Hepatocyte (in vitro differentiated cells): Measurements from ENCODE around the gene UBE2G1. TPM values are rescaled to one million over a fixed set of nuclear protein-coding genes. Genes with fewer than 3 reads are reported as not detected.

ENCODE experiments used
- DNase-seq: peaks from one replicate; pipeline ENCODE4 v3.0.0-alpha.2; 2016; ENCODE audit warnings: low spot score
- H2AFZ ChIP-seq: fragments of 200-600 bp; sonication (generic); 2 replicates; pipeline ENCODE4 v1.6.0; 2016; ENCODE audit warnings: antibody characterized with exemption, mild to moderate bottlenecking
- H3K27ac ChIP-seq: fragments of 200-600 bp; sonication (generic); 2 replicates; pipeline ENCODE4 v1.5.1; 2016; ENCODE audit warnings: mild to moderate bottlenecking
- H3K27me3 ChIP-seq: fragments of 200-600 bp; sonication (generic); 2 replicates; pipeline ENCODE4 v1.6.1; 2016
- H3K36me3 ChIP-seq: fragments of 200-600 bp; sonication (generic); replicated peaks from 2 replicates; pipeline ENCODE4 v1.5.1; 2016; ENCODE audit warnings: low read depth; ENCODE audit not compliant: insufficient read depth
- H3K4me1 ChIP-seq: fragments of 200-600 bp; sonication (generic); 2 replicates; pipeline ENCODE4 v1.5.1; 2016; ENCODE audit warnings: mild to moderate bottlenecking, moderate library complexity; ENCODE audit not compliant: insufficient read depth
- H3K4me2 ChIP-seq: fragments of 200-600 bp; sonication (generic); 2 replicates; pipeline ENCODE4 v1.6.0; 2016
- H3K4me3 ChIP-seq: fragments of 200-600 bp; sonication (generic); 2 replicates; pipeline ENCODE4 v1.5.1; 2016; ENCODE audit warnings: mild to moderate bottlenecking
- H3K79me2 ChIP-seq: fragments of 200-600 bp; sonication (generic); 2 replicates; pipeline ENCODE4 v1.6.0; 2017; ENCODE audit warnings: mild to moderate bottlenecking
- H3K9me2 ChIP-seq: fragments of 200-600 bp; sonication (generic); replicated peaks from 2 replicates; pipeline ENCODE4 v1.6.0; 2017; ENCODE audit warnings: mild to moderate bottlenecking; ENCODE audit not compliant: insufficient read depth
- H3K9me3 ChIP-seq: fragments of 200-600 bp; sonication (generic); 2 replicates; pipeline ENCODE4 v1.5.1; 2016; ENCODE audit warnings: low read depth, mild to moderate bottlenecking
- H4K20me1 ChIP-seq: fragments of 200-600 bp; sonication (generic); 2 replicates; pipeline ENCODE4 v1.6.0; 2016; ENCODE audit warnings: mild to moderate bottlenecking; ENCODE audit not compliant: insufficient read depth, poor library complexity, severe bottlenecking
- EZH2 ChIP-seq: fragments of 200-600 bp; sonication (generic); IDR thresholded peaks from 2 replicates; pipeline ENCODE4 v1.6.1; 2016; ENCODE audit warnings: antibody characterized with exemption, mild to moderate bottlenecking, borderline replicate concordance
- EZH2phosphoT487 ChIP-seq: fragments of 200-600 bp; sonication (generic); IDR thresholded peaks from one replicate; pipeline ENCODE4 v1.6.1; 2018; ENCODE audit warnings: antibody characterized with exemption, mild to moderate bottlenecking, low read depth, moderate library complexity; ENCODE audit not compliant: unreplicated experiment, severe bottlenecking
- WGBS: methylation state at CpG from one replicate; pipeline ENCODE4 v1.1.6; 2016; ENCODE audit warnings: low lambda C conversion rate; ENCODE audit errors: missing lambda C conversion rate; 5-methylcytosine and 5-hydroxymethylcytosine counted together
- polyA plus RNA-seq: library from polyadenylated mRNA; unstranded; fragments of >200 nt; fragmentation: Nextera tagmentation; extraction: Ambion mirVana; gene quantifications from 2 replicates; pipeline ENCODE4 v1.2.1, GENCODE V29; 2016
- total RNA-seq: library from RNA; depleted of rRNA; stranded (reverse); fragments of >200 nt; gene quantifications from 2 replicates; pipeline ENCODE4 v1.2.3, GENCODE V29; 2014
- TF ChIP-seq, protein P1 (sequence below): fragments of 200-600 bp; sonication (generic); IDR thresholded peaks from 2 replicates; pipeline ENCODE4 v1.5.1; 2016; ENCODE audit warnings: antibody characterized with exemption, mild to moderate bottlenecking; ENCODE audit not compliant: poor library complexity

UBE2G1 gene
- total and polyA plus RNA-seq, 2 experiments from 2014 or later, result 65.1 to 78.8 TPM

DNA sequence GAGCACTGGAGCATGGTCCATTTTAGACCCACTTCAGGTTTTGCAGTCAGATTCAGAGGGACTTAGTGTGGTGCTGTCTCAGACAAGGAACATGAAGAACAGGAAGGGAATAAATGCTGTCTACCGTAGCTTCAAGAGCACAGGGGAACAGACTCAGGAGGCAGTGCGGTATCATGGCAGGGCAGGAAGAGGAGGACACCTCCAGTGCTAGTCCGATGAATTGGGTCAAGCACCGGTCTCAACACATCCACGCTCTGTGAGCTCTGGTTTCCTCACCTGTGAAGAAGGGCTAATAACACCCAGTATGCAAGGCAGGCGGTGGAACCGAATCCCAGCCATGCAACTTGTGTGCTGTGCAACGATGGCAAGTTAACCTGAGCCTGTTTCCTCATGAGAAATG is 99.1 kb downstream of the UBE2G1 start:
- TF ChIP-seq EZH2 (no peak), EZH2phosphoT487 (no peak)
- TF ChIP-seq, protein P1, sequence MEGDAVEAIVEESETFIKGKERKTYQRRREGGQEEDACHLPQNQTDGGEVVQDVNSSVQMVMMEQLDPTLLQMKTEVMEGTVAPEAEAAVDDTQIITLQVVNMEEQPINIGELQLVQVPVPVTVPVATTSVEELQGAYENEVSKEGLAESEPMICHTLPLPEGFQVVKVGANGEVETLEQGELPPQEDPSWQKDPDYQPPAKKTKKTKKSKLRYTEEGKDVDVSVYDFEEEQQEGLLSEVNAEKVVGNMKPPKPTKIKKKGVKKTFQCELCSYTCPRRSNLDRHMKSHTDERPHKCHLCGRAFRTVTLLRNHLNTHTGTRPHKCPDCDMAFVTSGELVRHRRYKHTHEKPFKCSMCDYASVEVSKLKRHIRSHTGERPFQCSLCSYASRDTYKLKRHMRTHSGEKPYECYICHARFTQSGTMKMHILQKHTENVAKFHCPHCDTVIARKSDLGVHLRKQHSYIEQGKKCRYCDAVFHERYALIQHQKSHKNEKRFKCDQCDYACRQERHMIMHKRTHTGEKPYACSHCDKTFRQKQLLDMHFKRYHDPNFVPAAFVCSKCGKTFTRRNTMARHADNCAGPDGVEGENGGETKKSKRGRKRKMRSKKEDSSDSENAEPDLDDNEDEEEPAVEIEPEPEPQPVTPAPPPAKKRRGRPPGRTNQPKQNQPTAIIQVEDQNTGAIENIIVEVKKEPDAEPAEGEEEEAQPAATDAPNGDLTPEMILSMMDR, result no peak
- peaks cover 5% of the 10 kb centered on the region for H3K4me1 ChIP-seq
- DNase-seq, result no peak
- H3K79me2 ChIP-seq, result peaks cover 10% of the 10 kb centered on the region
- no peaks in the 10 kb centered on the region for H3K9me2 ChIP-seq
- no peak overlapping the region for H3K4me3 ChIP-seq
- H3K9me3 ChIP-seq, result no peaks in the 10 kb centered on the region
- H3K4me2 ChIP-seq, result no peak overlapping the region
- no peaks in the 10 kb centered on the region for H4K20me1 ChIP-seq
- no peak overlapping the region for H3K27ac ChIP-seq
- 98% methylated on average over 8 of the region's 8 CpGs for WGBS
- no peaks in the 10 kb centered on the region for H3K36me3 ChIP-seq
- H2AFZ ChIP-seq, result no peak overlapping the region
- no peaks in the 10 kb centered on the region for H3K27me3 ChIP-seq

DNA sequence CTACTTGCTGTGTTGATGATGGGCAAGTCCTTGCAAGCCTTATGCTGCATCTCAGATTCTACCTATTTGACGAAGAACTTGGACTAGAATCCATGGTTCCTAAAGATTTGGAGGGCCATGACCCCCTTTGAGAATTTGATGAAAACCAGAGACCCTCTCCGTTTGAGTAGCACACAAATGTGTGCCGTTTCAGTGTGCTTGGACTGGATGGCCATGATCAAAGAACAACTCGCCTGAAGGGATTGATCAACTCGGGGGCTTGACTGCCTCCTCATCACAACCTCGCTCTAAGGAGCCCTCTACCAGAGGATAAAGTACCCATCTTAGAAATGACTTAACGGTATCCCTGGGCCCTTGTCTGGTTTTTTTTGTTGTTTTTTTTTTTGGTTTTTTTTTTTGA is 99.9 kb downstream of the UBE2G1 start:
- no peaks in the 10 kb centered on the region for H4K20me1 ChIP-seq
- no peaks in the 10 kb centered on the region for H3K36me3 ChIP-seq
- DNase-seq, result no peak
- H3K27ac ChIP-seq, result no peak overlapping the region
- H3K79me2 ChIP-seq, result peaks cover 19% of the 10 kb centered on the region
- H3K4me3 ChIP-seq, result no peak overlapping the region
- no peak overlapping the region for H2AFZ ChIP-seq
- H3K9me2 ChIP-seq, result no peaks in the 10 kb centered on the region
- no peaks in the 10 kb centered on the region for H3K27me3 ChIP-seq
- H3K4me1 ChIP-seq, result peaks cover 9% of the 10 kb centered on the region
- no peak overlapping the region for H3K4me2 ChIP-seq
- no peaks in the 10 kb centered on the region for H3K9me3 ChIP-seq
- 78% methylated on average over 7 of the region's 7 CpGs for WGBS
- TF ChIP-seq, protein P1, result no peak
- TF ChIP-seq EZH2phosphoT487, result no peak
- no peak for TF ChIP-seq EZH2

DNA sequence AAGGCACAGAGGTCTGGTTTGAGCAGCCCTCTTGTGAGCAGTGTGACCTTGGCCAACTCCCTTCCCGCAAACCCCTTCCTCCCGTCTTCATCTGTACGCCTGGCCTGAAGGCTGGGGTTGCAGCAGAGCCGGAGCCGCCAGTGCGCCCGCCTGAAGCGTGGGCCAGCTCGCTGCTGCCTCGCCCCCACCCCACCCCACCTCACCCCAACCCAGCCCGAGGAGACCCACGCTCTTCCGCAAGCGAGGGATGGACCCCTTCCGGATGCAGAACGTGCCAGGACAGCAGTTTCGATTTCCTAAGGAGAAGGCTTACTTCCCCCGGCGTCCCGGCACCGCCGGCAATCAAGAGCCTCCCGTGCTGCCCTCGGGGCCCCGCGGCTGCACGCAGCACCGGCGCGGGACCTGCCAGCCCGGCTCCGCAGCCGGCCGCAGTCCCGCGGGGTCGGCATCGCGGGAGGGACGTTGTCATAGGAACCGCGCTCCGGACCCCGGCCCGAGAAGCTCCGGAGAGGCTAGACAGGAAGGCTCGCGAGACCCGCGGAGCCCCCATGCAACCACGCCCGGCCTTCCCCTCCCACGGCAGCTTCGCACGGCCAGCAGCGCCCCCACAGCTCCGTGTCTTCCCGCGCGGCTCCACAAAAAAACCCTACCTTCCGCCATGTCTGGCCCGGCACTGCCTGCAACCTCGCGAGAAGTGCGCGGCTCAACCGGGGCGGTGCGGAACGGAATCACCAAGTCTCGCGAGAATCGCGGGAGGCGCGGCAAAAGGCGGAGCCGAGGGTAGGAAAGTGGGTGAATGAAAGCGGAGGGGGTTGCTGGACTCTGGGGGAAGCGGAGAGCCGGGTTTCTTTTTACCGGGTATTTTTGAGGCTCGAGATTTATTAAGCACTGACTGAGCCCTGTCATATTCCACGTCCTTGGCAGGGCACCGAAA is 102.9 kb downstream of the UBE2G1 start, which contains the start of gene ANKFY1:
ANKFY1 (minus strand) TSS at position 698 of the 934 bp plus-strand sequence; CDS start at position 660, 38 bp downstream.
- no peaks in the 10 kb centered on the region for H4K20me1 ChIP-seq
- WGBS, result 1% methylated on average over 70 of the region's 85 CpGs
- no peaks in the 10 kb centered on the region for H3K36me3 ChIP-seq
- peak within 1 kb of the TSS; percentile 70 for H2AFZ ChIP-seq
- TF ChIP-seq, protein P1, result peak; percentile 35
- TF ChIP-seq EZH2phosphoT487, result no peak
- H3K79me2 ChIP-seq, result peaks cover 47% of the 10 kb centered on the region
- H3K9me3 ChIP-seq, result peaks cover 7% of the 10 kb centered on the region
- H3K27me3 ChIP-seq, result no peaks in the 10 kb centered on the region
- H3K4me2 ChIP-seq, result peak within 1 kb of the TSS; percentile 94
- H3K4me3 ChIP-seq, result peak within 1 kb of the TSS; percentile 93
- no peaks in the 10 kb centered on the region for H3K9me2 ChIP-seq
- DNase-seq, result peak; percentile 97
- H3K27ac ChIP-seq, result peak within 1 kb of the TSS; percentile 89
- peaks cover 9% of the 10 kb centered on the region for H3K4me1 ChIP-seq
